ENCODE measurements around the gene NOX5.

DNA sequence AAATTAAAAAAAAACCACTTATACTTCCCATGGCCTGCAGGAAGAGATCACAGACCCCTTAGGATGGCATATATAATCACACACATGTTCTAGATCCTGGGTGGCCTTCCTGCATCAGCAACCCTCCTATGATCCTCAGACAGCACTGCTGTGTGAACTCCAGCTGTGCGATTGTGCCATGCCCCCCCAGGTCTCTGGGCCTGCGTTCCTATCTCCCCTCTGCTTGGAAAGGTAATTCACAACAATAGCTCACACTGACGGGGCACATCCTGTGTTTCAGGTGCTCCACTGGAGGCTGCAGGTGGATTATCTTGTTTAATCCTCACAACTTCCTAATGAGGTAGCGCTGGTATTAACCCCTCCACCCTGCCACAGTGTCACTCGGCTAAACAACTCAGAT lies 74.8 kb downstream of the NOX5 start:
- TF ChIP-seq EZH2 (IDR thresholded peaks at IDR 0.05; ENCODE audit: insufficient read depth, low read length) (no peak), CTCF (IDR thresholded peaks at IDR 0.05; ENCODE audit: insufficient read depth, low read depth, low read length) (no peak)
